T-helper 1 cell (primary cell): ENCODE data around the gene TCFL5.

ENCODE experiments used
- DNase-seq, 5 donors: peaks; one replicate each; pipeline ENCODE4 v3.0.0-alpha.2; 2012 to 2020

The TCFL5 gene

DNA sequence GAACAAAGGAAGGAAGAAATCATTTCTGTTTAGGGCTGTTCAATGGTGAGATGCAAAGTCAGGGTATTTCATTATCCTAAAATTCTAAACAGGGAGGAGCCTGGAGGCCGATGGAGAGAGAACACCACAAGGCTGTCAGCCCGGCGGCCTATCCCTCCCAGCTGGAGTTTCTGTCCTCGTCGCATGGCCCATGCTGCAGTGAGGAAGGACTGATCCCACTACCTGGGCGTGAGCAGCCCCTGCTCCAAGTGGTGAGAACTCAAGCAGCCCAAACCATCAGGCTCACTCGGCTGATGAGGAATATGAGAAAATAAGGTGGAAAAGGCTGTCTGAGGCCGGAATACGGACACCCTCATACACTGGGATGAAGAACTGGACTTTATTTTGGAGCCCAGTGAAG, 33.9 kb upstream of the TCFL5 start:
- no peak for DNase-seq

DNA sequence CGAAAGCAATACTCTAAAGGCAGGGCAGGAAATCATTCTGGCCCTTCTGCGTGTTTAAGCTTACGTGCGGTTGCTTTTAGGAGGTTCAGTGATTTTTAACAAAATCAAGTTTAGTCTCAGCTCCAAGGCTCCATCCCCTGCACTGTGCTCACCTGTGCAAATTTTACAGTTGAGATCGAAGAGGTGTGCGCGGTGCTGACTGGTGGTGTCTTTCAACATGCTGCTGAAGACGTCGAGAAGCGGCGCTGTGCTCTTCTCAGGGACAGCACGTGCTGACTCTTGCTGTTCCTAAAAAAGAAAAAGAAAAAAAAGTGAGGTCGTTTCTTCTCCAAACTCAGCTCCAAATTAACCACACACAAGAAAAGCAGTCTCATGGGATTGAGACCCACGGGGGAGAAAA, 32.6 kb upstream of the TCFL5 start:
- no peak for DNase-seq

- no peak for DNase-seq
Observed at GRCh38 chr20:62893700-62894099, 32.1 kb upstream of the TCFL5 start.

- DNase-seq, result no peak
Observed at GRCh38 chr20:62892348-62893304, 31.0 kb upstream of the TCFL5 start.

DNA sequence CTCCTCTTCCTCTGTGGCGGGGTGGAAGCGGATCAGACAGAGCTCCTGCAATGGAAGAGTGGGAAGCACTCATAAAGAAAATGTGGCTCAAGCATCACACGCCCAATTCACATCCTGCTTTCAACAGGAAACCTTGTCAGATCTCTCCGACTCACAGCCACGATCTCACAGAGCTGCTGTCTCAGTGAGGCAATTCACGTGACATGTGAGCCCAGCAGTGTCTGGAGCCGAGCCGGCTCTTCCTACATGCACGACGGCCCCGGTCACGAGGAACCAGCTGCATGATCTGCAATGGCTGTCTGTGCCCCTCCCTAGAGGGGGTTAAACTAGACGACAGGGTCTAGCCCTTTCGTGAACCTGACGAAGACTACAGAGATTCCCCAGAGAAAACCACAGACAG, 29.5 kb upstream of the TCFL5 start:
- DNase-seq, result peak in 4 of 5 donors; percentile 41 to 68 (median 55)

DNA sequence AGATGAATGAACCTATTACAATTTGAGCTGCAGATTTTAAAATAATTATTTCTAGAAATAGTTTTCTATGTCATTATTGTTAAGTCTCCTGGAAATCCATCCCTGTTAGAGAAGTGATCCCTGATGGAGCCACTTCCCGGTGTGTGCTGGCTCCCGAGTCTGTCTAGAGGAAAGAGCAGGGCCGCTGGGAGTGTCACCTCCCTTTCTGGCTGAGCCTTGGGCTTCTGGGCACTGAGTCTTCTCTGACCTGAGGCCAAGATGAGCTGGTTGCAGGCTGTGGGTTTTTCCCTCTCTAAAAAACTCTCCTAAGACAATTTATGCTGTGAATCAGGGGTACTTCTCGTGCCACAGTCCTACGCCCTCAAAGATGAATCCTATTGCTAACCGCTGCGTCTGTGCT, 28.8 kb upstream of the TCFL5 start:
- DNase-seq, result no peak

DNA sequence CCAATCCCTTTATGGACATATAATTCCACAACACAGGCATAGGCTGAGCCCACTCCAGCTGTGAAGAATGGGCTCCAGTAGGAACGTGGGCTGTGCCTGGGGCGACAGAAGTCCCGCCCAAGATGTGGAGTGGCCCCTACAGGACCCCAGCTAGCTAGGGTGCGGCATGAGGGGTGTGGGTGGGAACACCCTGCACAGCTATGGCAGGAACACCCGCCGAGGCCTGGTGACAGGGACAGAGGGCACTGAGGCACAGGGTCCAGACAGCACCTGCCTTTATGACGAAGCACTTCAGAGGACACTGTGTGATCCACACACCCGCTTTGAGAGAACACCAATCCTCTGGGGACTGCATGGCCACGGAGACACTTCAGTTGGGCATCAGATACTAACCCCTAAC, 28.2 kb upstream of the TCFL5 start:
- no peak for DNase-seq

DNA sequence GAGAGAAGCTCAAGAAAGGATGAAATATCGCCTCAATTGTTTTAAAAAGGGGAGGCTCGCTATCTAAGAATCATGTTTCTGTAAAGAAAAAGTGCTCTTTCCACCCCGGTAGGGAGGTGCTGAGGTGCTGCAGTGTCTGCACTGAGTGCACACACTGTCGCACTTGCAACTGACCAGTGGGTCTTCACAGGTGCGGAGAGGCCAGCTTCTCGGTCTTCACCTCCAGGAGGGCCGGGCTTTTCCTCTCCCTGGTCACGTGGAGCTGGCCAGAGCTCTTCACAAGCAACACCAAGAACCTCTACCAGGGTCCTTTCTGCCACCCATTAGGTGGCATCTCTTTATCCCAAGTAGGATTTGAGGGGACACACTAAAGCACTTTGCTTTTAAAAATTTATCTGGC, 27.8 kb upstream of the TCFL5 start:
- no peak for DNase-seq

- no peak for DNase-seq
Observed at GRCh38 chr20:62888910-62889309, 27.3 kb upstream of the TCFL5 start.

GRCh38 chr20:62888406-62888805, 26.8 kb upstream of the TCFL5 start:
- no peak for DNase-seq

DNA sequence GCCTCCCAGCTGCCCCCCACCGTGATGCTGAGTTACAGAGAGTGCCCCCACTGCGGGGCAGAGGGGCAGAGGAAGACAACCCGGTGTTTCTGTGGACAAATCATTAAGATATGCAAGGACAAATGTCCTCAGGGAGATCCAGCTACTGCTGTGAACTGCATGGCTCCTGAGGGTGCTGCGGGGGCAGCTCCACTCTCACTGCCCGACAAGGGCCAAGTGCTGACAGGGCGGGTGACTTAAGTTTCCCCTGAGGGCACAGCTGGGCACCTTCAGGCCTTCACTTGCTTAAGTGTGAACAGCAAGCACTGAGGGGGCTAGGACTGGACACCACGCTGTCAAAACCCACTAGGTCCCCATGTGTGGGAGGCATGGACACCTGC, 26.2 kb upstream of the TCFL5 start:
- no peak for DNase-seq

- peak in 1 of 5 donors; percentile 61 for DNase-seq
Observed at GRCh38 chr20:62887152-62887859, 25.7 kb upstream of the TCFL5 start.

- no peak for DNase-seq
Observed at GRCh38 chr20:62886709-62887058, 25.1 kb upstream of the TCFL5 start.

- no peak for DNase-seq
Observed at GRCh38 chr20:62885896-62886708, 24.5 kb upstream of the TCFL5 start.

DNA sequence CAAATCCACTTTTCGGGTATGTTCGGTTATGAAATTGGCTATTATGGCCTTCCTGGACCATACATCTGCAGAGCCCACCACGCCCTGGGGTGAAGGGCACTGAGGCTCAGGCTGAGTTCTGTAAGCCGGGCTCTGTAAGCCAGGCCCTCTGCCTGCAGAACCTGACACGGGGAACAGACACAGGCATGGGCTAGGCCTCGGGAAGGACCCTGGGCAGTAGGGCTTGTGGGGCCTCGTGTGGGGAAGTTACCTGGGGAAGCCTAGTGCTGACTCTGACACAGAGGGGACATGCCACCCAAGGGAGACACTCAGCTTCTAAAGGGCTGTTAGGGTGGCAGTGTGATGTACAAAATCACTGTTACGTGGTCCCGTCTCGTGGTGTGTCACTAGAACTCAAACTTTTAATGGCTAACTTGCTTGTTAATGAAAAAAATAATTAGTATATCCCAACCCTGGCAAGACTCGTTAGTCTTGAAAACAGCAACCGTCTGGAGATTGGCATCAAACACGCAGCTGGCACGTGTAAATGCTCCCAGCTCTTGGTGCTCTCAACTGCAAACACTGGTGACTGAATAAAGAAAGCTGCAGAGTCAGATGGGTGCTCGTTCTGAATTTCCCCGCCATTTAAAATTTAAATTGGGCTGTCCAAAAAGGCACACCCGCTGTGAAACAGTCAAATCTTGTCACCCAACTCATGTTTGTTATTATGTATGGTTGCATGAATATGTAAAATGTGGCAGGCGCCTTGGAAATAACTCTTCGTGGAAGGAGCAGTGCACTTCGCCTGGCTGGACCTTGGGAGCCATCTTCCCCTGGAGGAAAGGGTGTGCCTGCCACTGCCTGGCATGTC, 23.6 kb upstream of the TCFL5 start:
- no peak for DNase-seq

DNA sequence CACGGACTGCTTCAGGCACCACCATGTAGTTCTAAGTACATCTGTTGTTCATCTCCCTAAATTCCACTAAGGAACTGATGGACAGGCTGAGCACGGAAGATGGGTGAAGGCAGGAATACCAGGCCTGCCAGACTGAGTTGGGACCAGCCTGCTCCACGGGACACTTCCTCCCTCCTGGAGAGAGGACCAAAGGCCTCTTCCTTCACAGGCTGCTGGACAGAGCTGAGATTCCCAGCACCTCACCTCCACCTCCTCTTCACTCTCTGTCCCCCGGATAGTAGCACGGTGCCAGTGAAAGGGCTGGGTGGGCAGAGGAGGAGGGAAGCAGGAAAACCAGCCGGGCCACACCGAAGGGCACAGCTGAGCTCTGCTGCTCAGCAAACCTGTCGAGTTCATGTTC, 22.9 kb upstream of the TCFL5 start:
- DNase-seq, result no peak

DNA sequence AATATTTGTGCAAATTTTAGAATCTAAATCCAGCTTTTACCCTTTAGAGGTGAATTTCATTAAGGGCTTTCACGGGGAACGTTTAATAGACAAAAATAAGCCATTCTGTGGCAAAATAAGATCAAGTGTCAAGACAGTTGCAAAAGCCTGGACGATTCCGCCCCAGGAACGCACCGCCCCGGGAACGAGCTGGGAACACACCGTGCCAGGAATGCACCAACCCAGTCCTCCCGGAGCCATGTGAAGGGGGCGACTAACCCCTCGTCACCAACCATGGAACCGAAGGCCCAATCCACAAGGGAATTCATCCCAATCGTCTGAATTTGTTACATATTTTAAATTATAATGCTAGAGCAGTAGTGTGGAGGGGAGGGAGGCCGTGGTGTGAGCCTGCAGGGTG, 20.8 kb upstream of the TCFL5 start:
- DNase-seq, result no peak

DNA sequence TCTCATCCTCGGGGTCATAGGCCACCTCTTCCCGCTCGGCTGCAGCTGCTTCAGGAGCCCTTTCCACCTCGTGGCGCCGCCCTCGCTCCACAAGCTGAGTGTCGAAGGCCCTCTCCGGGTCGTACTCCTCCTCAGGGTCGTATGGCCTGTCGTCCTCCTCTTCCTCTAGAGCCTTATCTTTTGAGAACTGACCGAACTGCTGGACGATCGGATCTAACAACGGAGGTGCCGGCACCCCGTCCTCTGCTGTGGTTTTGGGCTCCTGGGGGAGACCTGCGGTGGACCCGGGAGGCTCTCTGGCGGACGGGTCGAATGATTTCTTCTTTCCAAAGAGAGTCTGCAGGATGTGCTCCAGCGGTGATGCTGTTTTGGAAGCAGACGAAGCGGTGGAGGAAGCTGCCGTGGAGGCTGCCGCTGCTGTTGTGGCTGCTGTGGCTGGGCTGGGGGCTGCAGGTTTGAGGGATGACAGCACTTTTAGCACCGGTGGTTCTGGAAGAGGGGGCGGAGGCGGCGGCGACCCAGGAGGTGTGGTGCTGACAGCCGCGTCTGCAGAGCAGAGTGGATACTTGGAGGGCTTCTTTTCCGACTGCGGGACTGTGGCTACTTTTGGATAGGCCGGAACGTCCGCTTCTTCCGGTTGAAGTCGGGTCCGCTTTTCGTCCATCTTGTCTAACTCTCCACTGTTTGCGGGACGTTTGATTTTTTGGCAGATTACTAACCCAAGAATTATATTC, 20.2 kb upstream of the TCFL5 start:
- no peak for DNase-seq

GRCh38 chr20:62880935-62881661, 19.5 kb upstream of the TCFL5 start:
- DNase-seq, result no peak

DNA sequence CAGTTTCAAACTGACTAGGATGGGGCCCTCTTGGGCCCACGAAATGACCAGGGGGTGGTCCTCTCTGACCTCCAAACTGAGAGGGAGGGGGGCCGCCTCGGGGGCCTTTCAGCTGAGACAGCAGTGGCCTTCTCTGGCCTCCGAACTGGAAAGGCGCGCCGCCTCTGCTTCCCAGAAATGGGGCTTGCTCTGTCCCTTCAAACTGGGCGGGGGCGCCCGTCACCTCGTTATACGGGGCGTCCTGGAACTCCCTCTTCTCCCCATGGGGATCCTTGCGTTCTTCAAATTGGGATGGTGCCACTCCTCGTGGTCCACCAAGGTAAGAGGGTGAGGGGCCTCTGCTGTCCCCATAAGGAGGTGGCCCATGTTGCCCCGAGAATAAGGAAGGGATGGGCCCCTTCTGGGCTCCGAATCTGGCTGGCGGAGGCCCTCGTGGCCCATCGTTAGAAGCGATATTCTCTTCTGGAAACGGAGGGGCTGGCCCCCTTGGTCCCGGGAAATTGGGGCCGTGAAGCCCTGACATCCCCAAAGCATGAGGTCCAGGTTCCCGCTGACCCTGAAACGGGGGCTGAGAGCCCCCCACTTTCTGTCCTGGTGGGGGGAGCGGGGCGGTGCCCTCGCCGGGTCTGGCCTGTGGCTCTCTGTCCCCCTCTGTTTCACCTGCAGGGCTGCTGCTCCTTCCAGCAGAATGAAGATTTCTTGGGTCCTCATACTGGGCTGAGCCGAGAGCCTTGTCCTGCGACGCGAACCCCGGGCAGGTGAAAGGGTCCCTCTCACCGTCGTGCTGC, 18.7 kb upstream of the TCFL5 start:
- DNase-seq, result no peak
